A549 (cell line): ENCODE data around the gene RIMBP2. TPM values are rescaled to one million over a fixed set of nuclear protein-coding genes. Genes with fewer than 3 reads are reported as not detected.

Experiments used
- ATAC-seq, 2 experiments: fragments of 200-7000 bp in 1 of 2; fragments of >200 bp in 1 of 2; cut with Nextera tagmentation in 1 of 2; cut with Tn5 transposase in 1 of 2; 3 replicates each; pipeline versions ENCODE4 v1.8.0 to v1.9.1; 2018 to 2020; ENCODE audit warnings: mild to moderate bottlenecking in 1 of 2, moderate library complexity in 1 of 2
- CTCF ChIA-PET: fragments of 300-600 bp; sonication (Branson Sonifier 250); formaldehyde crosslinking; extraction: SDS; loops from one replicate; lab custom pipeline; 2021; ENCODE audit warnings: antibody characterized with exemption, inconsistent platforms; lab: Yijun Ruan, JAX
- POLR2A ChIA-PET: fragments of 350-600 bp; formaldehyde crosslinking; extraction: SDS; loops from one replicate; lab custom pipeline; 2021; ENCODE audit warnings: antibody characterized with exemption, inconsistent platforms; lab: Yijun Ruan, JAX
- DNase-seq, 2 experiments: peaks; one replicate each; pipeline versions ENCODE4 v3.0.0 to v3.0.0-alpha.2; 2011 to 2016; ENCODE audit warnings: low read depth in 1 of 2, low spot score in 1 of 2
- FAIRE-seq: peaks from 2 replicates; lab custom pipeline; 2011; peaks lifted over from hg19 to GRCh38; lab: Jason Lieb, UNC
- H3K27ac ChIP-seq, 2 experiments: fragments of >200 bp; sonication (Bioruptor Twin); formaldehyde crosslinking; 3 replicates each; pipeline ENCODE4 v1.5.1; 2016 to 2017
- H3K4me1 ChIP-seq: fragments of >200 bp; sonication (Bioruptor Twin); formaldehyde crosslinking; 3 replicates; pipeline ENCODE4 v1.6.1; 2016
- H3K4me2 ChIP-seq: fragments of >200 bp; sonication (Bioruptor Twin); formaldehyde crosslinking; 3 replicates; pipeline ENCODE4 v1.6.1; 2016
- H3K4me3 ChIP-seq: fragments of >200 bp; sonication (Bioruptor Twin); formaldehyde crosslinking; 3 replicates; pipeline ENCODE4 v1.5.1; 2016
- H3K9me3 ChIP-seq: fragments of >200 bp; sonication (Bioruptor Twin); formaldehyde crosslinking; 3 replicates; pipeline ENCODE4 v1.6.1; 2016
- BHLHE40 ChIP-seq: IDR thresholded peaks from 2 replicates; pipeline ENCODE4 v1.6.1; 2012; ENCODE audit warnings: low read depth, low read length, inconsistent platforms
- CEBPB ChIP-seq, 2 experiments: fragments of >200 bp in 1 of 2; sonication (Bioruptor Twin) in 1 of 2; formaldehyde crosslinking in 1 of 2; IDR thresholded peaks; 2 replicates each; pipeline ENCODE4 v1.6.1; 2012 to 2016
- EHMT2 ChIP-seq: fragments of 200-600 bp; sonication (generic); IDR thresholded peaks from 2 replicates; pipeline ENCODE4 v1.6.1; 2016; ENCODE audit warnings: antibody characterized with exemption, low read depth, mild to moderate bottlenecking, moderate library complexity
- FOSB ChIP-seq: fragments of 250-450 bp; sonication (Bioruptor Pico); IDR thresholded peaks from 2 replicates; pipeline ENCODE4 v1.5.0; 2020; ENCODE audit warnings: mild to moderate bottlenecking, moderate library complexity
- GATA3 ChIP-seq: IDR thresholded peaks from 2 replicates; pipeline ENCODE4 v1.6.1; 2012; ENCODE audit warnings: borderline replicate concordance
- HOXA7 ChIP-seq: fragments of 250-450 bp; sonication (Bioruptor Pico); IDR thresholded peaks from 2 replicates; pipeline ENCODE4 v1.5.0; 2020; ENCODE audit warnings: mild to moderate bottlenecking, moderate library complexity
- HOXB13 ChIP-seq: fragments of 250-450 bp; sonication (Bioruptor Pico); IDR thresholded peaks from 2 replicates; pipeline ENCODE4 v1.5.0; 2020; ENCODE audit warnings: low read depth, mild to moderate bottlenecking, moderate library complexity
- JUN ChIP-seq, 2 experiments: fragments of >200 bp; sonication (Bioruptor Twin); formaldehyde crosslinking; IDR thresholded peaks; 2 replicates in 1 of 2; 3 replicates in 1 of 2; pipeline ENCODE4 v1.6.1; 2016 to 2017
- JUNB ChIP-seq: fragments of >200 bp; sonication (Bioruptor Twin); formaldehyde crosslinking; IDR thresholded peaks from 2 replicates; pipeline ENCODE4 v1.6.1; 2016
- NFE2L2 ChIP-seq: fragments of 150-350 bp; conservative IDR thresholded peaks from 2 replicates; pipeline ENCODE4 v1.6.1; 2014; ENCODE audit warnings: low read length
- POLR2A ChIP-seq: IDR thresholded peaks from 2 replicates; pipeline ENCODE4 v1.6.1; 2012; ENCODE audit warnings: mild to moderate bottlenecking, low read length
- POLR2AphosphoS2 ChIP-seq: conservative IDR thresholded peaks from 2 replicates; pipeline ENCODE4 v1.6.1; 2012; ENCODE audit warnings: low read length, improper control_type of control experiment, inconsistent platforms
- RCOR1 ChIP-seq: fragments of 150-350 bp; IDR thresholded peaks from 2 replicates; pipeline ENCODE4 v1.6.1; 2014; ENCODE audit warnings: antibody characterized with exemption, low read length, low read depth
- RFX5 ChIP-seq: fragments of 450-650 bp; IDR thresholded peaks from 2 replicates; pipeline ENCODE4 v1.7.1; 2014; ENCODE audit warnings: antibody characterized with exemption, mild to moderate bottlenecking, moderate library complexity
- RNF2 ChIP-seq: fragments of 200-600 bp; sonication (generic); IDR thresholded peaks from 2 replicates; pipeline ENCODE4 v1.6.1; 2016; ENCODE audit warnings: low read depth, mild to moderate bottlenecking, antibody characterized with exemption, moderate library complexity, borderline replicate concordance
- SMC3 ChIP-seq: fragments of >200 bp; sonication (Bioruptor Twin); formaldehyde crosslinking; IDR thresholded peaks from 3 replicates; pipeline ENCODE4 v1.6.1; 2018; ENCODE audit warnings: inconsistent platforms
- SREBF2 ChIP-seq: fragments of 450-650 bp; IDR thresholded peaks from 2 replicates; pipeline ENCODE4 v1.6.1; 2014; ENCODE audit warnings: mild to moderate bottlenecking, moderate library complexity
- TP53 ChIP-seq: fragments of 250-450 bp; sonication (Bioruptor Pico); IDR thresholded peaks from 2 replicates; pipeline ENCODE4 v1.5.0; 2021; ENCODE audit warnings: mild to moderate bottlenecking, moderate library complexity
- ZNF302 ChIP-seq: fragments of 250-450 bp; sonication (Bioruptor Pico); IDR thresholded peaks from 2 replicates; pipeline ENCODE4 v1.9.0; 2021; ENCODE audit warnings: inconsistent platforms, mild to moderate bottlenecking, moderate library complexity
- ZSCAN20 ChIP-seq: fragments of 250-450 bp; sonication (Bioruptor Pico); IDR thresholded peaks from 2 replicates; pipeline ENCODE4 v1.8.0; 2022; ENCODE audit warnings: mild to moderate bottlenecking, moderate library complexity
- WGBS: methylation state at CpG from one replicate; pipeline ENCODE4 v1.1.6; 2017; ENCODE audit errors: missing lambda C conversion rate; 5-methylcytosine and 5-hydroxymethylcytosine counted together
- polyA plus RNA-seq, 4 experiments: library from polyadenylated mRNA; depleted of rRNA in 3 of 4; stranded (reverse); fragments of >200 nt; fragmentation: RNase III in 1 of 4; extraction: RNeasy Plus Mini Kit Qiagen cat#74134 plus additional on column Dnase treatment in 1 of 4; gene quantifications; 2 replicates in 3 of 4; 3 replicates in 1 of 4; pipeline ENCODE4 v1.2.3, GENCODE V29; 2011 to 2017
- TF ChIP-seq, protein P1 (sequence below): fragments of 250-450 bp; sonication (Bioruptor Pico); IDR thresholded peaks from 2 replicates; pipeline ENCODE4 v1.5.0; 2020; ENCODE audit warnings: low read depth, mild to moderate bottlenecking, moderate library complexity
- TF ChIP-seq, protein P2 (sequence below): fragments of 150-350 bp; IDR thresholded peaks from 2 replicates; pipeline ENCODE4 v1.6.1; 2014; ENCODE audit warnings: low read depth, mild to moderate bottlenecking, low read length
- TF ChIP-seq, protein P3 (sequence below): fragments of >200 bp; sonication (Bioruptor Twin); formaldehyde crosslinking; IDR thresholded peaks from 3 replicates; pipeline ENCODE4 v1.6.1; 2016
- TF ChIP-seq, protein P4 (sequence below): IDR thresholded peaks from 2 replicates; pipeline ENCODE4 v1.6.1; 2012; ENCODE audit warnings: low read depth, borderline replicate concordance

Gene RIMBP2
- polyA plus RNA-seq, 2 of the 4 experiments (the other 2 are of a cell fraction) = not detected

DNA sequence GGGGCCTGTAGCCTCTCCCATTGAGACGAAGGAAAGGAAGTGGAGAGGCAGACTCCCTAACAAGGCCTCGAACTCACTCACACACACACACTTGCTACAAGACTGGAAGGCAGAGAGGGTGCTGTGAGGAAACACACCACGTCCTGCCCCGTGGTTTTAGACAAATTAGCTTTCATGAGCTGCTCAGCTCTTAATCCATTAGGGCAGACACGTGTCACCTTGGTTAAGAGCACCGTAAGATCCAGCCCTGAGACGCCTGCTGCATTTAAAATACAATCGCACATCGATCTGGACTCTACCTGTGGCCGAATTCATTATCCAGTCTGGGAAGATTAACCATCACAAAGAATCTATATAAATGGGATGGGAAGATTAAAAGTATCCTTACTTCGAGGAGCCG is 72.0 kb downstream of the RIMBP2 start:
- DNase-seq (no peak), FAIRE-seq (no peak), ATAC-seq (no peak)
- no peak overlapping the region for H3K4me3 ChIP-seq
- no peak for TF ChIP-seq BHLHE40
- no peak for TF ChIP-seq GATA3
- H3K27ac ChIP-seq = no peak overlapping the region
- no peaks in the 10 kb centered on the region for H3K4me1 ChIP-seq
- CTCF ChIA-PET = no interaction called here
- POLR2A ChIA-PET = no interaction called here
- no peak overlapping the region for H3K4me2 ChIP-seq
- no peaks in the 10 kb centered on the region for H3K9me3 ChIP-seq
- WGBS = 40% methylated on average over 12 of the region's 12 CpGs

DNA sequence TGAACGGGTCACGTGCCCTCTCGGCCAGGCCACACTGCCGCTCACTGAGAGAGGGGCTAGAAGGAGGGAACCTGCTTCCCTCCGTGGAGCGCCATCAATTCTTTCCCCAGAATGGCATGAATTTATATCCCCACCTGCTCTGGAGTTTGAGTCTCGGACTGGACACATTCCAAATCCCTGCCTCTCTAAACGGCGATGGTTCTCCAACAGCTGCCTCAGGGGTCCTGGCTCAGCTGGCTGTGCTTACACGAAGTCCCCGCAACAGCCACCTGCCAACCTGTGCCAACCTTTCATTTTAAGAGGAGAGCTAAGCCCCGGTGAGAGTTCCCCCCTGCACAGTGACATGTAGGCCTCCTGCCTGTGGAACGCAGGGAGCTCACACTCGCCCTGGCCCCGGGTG is 73.2 kb downstream of the RIMBP2 start:
- FAIRE-seq (no peak), ATAC-seq (no peak)
- Histone ChIP-seq H3K9me3 (no peaks in the 10 kb centered on the region), H3K27ac (no peak overlapping the region), H3K4me3 (no peak overlapping the region)
- WGBS = 45% methylated on average over 12 of the region's 15 CpGs
- TF ChIP-seq RCOR1 (no peak), CEBPB (IDR thresholded peaks at IDR 0.05) (no peak), HOXA7 (CRISPR knock-in tag) (no peak), SMC3 (no peak), TP53 (no peak), POLR2A (no peak), HOXB13 (CRISPR knock-in tag) (no peak), JUNB (no peak), POLR2AphosphoS2 (no peak)
- TF ChIP-seq, protein P1, sequence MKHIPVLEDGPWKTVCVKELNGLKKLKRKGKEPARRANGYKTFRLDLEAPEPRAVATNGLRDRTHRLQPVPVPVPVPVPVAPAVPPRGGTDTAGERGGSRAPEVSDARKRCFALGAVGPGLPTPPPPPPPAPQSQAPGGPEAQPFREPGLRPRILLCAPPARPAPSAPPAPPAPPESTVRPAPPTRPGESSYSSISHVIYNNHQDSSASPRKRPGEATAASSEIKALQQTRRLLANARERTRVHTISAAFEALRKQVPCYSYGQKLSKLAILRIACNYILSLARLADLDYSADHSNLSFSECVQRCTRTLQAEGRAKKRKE (CRISPR knock-in tag) = no peak
- TF ChIP-seq, protein P2, sequence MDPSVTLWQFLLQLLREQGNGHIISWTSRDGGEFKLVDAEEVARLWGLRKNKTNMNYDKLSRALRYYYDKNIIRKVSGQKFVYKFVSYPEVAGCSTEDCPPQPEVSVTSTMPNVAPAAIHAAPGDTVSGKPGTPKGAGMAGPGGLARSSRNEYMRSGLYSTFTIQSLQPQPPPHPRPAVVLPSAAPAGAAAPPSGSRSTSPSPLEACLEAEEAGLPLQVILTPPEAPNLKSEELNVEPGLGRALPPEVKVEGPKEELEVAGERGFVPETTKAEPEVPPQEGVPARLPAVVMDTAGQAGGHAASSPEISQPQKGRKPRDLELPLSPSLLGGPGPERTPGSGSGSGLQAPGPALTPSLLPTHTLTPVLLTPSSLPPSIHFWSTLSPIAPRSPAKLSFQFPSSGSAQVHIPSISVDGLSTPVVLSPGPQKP = no peak
- TF ChIP-seq, protein P3, sequence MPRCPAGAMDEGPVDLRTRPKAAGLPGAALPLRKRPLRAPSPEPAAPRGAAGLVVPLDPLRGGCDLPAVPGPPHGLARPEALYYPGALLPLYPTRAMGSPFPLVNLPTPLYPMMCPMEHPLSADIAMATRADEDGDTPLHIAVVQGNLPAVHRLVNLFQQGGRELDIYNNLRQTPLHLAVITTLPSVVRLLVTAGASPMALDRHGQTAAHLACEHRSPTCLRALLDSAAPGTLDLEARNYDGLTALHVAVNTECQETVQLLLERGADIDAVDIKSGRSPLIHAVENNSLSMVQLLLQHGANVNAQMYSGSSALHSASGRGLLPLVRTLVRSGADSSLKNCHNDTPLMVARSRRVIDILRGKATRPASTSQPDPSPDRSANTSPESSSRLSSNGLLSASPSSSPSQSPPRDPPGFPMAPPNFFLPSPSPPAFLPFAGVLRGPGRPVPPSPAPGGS = no peak
- TF ChIP-seq, all 56 proteins: peak for 0
- Histone ChIP-seq H3K4me1 (no peaks in the 10 kb centered on the region), H3K4me2 (no peak overlapping the region)
- no peak for DNase-seq
- ChIA-PET POLR2A (no interaction called here), CTCF (no interaction called here)

DNA sequence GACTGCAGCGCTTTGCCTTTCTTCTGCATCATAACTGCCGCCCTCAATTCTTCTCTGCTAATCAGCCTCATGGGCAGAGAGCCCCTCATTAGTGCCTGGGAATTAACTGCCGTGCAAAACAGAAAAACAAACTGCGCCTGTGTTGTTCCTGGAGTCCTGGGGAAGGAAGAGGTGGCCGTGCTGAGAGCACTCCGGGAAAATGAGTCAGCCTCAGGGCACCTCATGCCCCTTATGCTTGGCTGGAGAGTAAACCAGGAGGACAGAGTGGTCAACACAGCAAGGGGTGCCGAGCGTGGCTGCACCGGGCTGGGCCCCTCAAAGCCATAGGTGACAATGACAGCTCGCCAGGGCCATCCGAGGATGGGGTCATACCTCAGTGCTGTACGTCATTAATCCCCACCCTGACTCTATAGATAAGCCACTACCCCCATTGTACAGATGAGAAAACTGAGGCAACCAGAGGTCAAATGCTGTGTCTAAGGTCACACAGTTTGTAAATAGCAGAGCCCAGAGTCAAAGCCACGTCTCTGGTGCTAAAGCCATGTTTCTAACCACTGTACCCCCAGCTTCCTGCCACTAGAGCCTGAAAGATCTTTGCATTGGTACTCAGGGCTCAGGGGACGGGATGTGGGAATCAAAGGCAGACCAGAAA is 74.4 kb downstream of the RIMBP2 start:
- ATAC-seq (no peak), DNase-seq (no peak), FAIRE-seq (no peak)
- no peaks in the 10 kb centered on the region for H3K9me3 ChIP-seq
- TF ChIP-seq CEBPB (IDR thresholded peaks at IDR 0.05) (no peak), ZNF302 (CRISPR knock-in tag) (no peak), ZSCAN20 (CRISPR knock-in tag) (no peak), JUNB (no peak), RFX5 (no peak), JUN (IDR thresholded peaks at IDR 0.05) (no peak), NFE2L2 (no peak), EHMT2 (no peak), FOSB (CRISPR knock-in tag) (no peak), POLR2A (no peak), RNF2 (no peak), SREBF2 (no peak)
- TF ChIP-seq, protein P4, sequence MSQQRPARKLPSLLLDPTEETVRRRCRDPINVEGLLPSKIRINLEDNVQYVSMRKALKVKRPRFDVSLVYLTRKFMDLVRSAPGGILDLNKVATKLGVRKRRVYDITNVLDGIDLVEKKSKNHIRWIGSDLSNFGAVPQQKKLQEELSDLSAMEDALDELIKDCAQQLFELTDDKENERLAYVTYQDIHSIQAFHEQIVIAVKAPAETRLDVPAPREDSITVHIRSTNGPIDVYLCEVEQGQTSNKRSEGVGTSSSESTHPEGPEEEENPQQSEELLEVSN = no peak
- H3K4me3 ChIP-seq = no peak overlapping the region
- no peaks in the 10 kb centered on the region for H3K4me1 ChIP-seq
- POLR2A ChIA-PET = no interaction called here
- WGBS = 18% methylated on average over 14 of the region's 14 CpGs
- CTCF ChIA-PET = no interaction called here
- no peak overlapping the region for H3K4me2 ChIP-seq
- H3K27ac ChIP-seq = no peak overlapping the region
